Measurements from ENCODE around the gene SELENOM.

DNA sequence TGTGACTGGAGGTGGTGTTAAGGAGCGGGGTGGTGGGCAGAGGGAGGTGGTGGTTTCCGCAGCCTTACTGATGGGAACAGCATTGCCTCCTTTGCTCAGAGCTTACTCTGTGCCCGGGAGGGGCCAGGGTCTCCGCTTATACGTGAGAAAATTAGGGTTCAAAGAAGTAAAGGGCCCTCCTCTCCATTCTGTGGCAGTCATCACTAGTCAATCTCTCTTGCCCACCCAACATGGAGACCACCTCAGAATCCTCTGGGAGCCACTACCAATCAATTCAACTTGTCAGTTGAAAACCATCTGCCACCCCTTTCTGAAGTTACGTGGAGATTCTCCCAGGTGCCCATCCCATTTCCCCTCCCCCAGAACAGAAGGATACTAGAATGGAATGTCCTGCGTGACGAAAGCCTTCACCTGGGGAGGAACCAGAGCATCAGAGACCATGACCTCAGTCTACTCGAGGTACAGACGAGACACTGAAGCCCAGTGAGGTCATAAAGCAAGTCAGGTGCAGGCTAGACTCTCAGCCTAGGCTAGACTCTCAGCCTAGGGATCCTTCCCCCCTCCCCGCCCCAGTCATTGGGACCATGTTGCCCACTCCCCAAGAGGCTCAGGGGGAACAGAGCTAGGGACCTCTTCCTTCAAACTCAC lies 2.0 kb downstream of the SELENOM start:
- TF ChIP-seq FOXP2 (optimal IDR thresholded peaks at IDR 0.05; ENCODE audit: borderline replicate concordance, extremely low read depth, extremely low read length, insufficient read depth): no peak
- no peak for TF ChIP-seq POLR2AphosphoS5 (IDR thresholded peaks at IDR 0.05; ENCODE audit: low read depth, low read length)
- TF ChIP-seq TAF1 (IDR thresholded peaks at IDR 0.05; ENCODE audit: borderline replicate concordance, insufficient read depth, low read length): no peak
- TF ChIP-seq REST (IDR thresholded peaks at IDR 0.05; ENCODE audit: insufficient read depth in 1 of 2, low read depth in 2 of 2, low read length in 2 of 2): no peak

All from PFSK-1 (cell line).